H1 (cell line): Measurements from ENCODE around the gene HTRA1. TPM values are rescaled to one million over a fixed set of nuclear protein-coding genes. Genes with fewer than 3 reads are reported as not detected.

Experiments
- BRCA1 ChIP-seq: IDR thresholded peaks from 2 replicates; pipeline ENCODE4 v1.6.1; 2012; ENCODE audit warnings: low read depth, low read length, improper control_type of control experiment
- polyA plus RNA-seq, 7 experiments: library from polyadenylated mRNA; depleted of rRNA in 3 of 7; stranded (reverse) in 5 of 7; unstranded in 2 of 7; fragments of >200 nt in 5 of 7; fragments of 200-250 nt in 2 of 7; gene quantifications; 1 replicate in 5 of 7; 2 replicates in 1 of 7; 4 replicates in 1 of 7; pipeline versions ENCODE4 v1.2.1 to v1.2.3, GENCODE V29; 2011 to 2013; ENCODE audit warnings: missing spikeins in 2 of 7, mixed read lengths in 2 of 7
- total RNA-seq: library from RNA; stranded (reverse); fragmentation: NEBNext Ultra II Directional; extraction: Animal tissue kit (Norgen Biotek cat#: 25700); gene quantifications from 2 replicates; pipeline ENCODE4 v1.2.1, GENCODE V29; 2021
- TF ChIP-seq, protein P1 (sequence below): fragments of 300-600 bp; sonication (generic); IDR thresholded peaks from 2 replicates; pipeline ENCODE4 v1.7.1; 2012; ENCODE audit warnings: low read length, moderate library complexity, mild to moderate bottlenecking, inconsistent platforms; ENCODE audit not compliant: insufficient replicate concordance

HTRA1 gene
- total and polyA plus RNA-seq, 2 of the 8 experiments (the other 6 are each of a cell fraction or from before 2014, with no cell fraction given) = 15.8 to 20.1 TPM

GRCh38 chr10:122531261-122531660, 69.9 kb downstream of the HTRA1 start (continued):
- TF ChIP-seq, protein P1, sequence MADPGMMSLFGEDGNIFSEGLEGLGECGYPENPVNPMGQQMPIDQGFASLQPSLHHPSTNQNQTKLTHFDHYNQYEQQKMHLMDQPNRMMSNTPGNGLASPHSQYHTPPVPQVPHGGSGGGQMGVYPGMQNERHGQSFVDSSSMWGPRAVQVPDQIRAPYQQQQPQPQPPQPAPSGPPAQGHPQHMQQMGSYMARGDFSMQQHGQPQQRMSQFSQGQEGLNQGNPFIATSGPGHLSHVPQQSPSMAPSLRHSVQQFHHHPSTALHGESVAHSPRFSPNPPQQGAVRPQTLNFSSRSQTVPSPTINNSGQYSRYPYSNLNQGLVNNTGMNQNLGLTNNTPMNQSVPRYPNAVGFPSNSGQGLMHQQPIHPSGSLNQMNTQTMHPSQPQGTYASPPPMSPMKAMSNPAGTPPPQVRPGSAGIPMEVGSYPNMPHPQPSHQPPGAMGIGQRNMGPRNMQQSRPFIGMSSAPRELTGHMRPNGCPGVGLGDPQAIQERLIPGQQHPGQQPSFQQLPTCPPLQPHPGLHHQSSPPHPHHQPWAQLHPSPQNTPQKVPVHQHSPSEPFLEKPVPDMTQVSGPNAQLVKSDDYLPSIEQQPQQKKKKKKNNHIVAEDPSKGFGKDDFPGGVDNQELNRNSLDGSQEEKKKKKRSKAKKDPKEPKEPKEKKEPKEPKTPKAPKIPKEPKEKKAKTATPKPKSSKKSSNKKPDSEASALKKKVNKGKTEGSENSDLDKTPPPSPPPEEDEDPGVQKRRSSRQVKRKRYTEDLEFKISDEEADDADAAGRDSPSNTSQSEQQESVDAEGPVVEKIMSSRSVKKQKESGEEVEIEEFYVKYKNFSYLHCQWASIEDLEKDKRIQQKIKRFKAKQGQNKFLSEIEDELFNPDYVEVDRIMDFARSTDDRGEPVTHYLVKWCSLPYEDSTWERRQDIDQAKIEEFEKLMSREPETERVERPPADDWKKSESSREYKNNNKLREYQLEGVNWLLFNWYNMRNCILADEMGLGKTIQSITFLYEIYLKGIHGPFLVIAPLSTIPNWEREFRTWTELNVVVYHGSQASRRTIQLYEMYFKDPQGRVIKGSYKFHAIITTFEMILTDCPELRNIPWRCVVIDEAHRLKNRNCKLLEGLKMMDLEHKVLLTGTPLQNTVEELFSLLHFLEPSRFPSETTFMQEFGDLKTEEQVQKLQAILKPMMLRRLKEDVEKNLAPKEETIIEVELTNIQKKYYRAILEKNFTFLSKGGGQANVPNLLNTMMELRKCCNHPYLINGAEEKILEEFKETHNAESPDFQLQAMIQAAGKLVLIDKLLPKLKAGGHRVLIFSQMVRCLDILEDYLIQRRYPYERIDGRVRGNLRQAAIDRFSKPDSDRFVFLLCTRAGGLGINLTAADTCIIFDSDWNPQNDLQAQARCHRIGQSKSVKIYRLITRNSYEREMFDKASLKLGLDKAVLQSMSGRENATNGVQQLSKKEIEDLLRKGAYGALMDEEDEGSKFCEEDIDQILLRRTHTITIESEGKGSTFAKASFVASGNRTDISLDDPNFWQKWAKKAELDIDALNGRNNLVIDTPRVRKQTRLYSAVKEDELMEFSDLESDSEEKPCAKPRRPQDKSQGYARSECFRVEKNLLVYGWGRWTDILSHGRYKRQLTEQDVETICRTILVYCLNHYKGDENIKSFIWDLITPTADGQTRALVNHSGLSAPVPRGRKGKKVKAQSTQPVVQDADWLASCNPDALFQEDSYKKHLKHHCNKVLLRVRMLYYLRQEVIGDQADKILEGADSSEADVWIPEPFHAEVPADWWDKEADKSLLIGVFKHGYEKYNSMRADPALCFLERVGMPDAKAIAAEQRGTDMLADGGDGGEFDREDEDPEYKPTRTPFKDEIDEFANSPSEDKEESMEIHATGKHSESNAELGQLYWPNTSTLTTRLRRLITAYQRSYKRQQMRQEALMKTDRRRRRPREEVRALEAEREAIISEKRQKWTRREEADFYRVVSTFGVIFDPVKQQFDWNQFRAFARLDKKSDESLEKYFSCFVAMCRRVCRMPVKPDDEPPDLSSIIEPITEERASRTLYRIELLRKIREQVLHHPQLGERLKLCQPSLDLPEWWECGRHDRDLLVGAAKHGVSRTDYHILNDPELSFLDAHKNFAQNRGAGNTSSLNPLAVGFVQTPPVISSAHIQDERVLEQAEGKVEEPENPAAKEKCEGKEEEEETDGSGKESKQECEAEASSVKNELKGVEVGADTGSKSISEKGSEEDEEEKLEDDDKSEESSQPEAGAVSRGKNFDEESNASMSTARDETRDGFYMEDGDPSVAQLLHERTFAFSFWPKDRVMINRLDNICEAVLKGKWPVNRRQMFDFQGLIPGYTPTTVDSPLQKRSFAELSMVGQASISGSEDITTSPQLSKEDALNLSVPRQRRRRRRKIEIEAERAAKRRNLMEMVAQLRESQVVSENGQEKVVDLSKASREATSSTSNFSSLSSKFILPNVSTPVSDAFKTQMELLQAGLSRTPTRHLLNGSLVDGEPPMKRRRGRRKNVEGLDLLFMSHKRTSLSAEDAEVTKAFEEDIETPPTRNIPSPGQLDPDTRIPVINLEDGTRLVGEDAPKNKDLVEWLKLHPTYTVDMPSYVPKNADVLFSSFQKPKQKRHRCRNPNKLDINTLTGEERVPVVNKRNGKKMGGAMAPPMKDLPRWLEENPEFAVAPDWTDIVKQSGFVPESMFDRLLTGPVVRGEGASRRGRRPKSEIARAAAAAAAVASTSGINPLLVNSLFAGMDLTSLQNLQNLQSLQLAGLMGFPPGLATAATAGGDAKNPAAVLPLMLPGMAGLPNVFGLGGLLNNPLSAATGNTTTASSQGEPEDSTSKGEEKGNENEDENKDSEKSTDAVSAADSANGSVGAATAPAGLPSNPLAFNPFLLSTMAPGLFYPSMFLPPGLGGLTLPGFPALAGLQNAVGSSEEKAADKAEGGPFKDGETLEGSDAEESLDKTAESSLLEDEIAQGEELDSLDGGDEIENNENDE = no peak
- no peak for TF ChIP-seq BRCA1
